Aorta (tissue), 5 donors: Measurements from ENCODE around the gene ORM2. TPM values are rescaled to one million over a fixed set of nuclear protein-coding genes. Genes with fewer than 3 reads are reported as not detected.
"Not testable (repeated sequence)": the region's sequence is repeated elsewhere in the genome, so short reads cannot be mapped to it uniquely, and the experiment has no call there.

Source experiments
- ATAC-seq: fragments of 200-7000 bp; cut with Tn5 transposase; one replicate; pipeline ENCODE4 v1.9.1; 2022; ENCODE audit warnings: moderate library complexity; ENCODE audit not compliant: low FRiP score
- DNase-seq, 2 donors: peaks; one replicate each; pipeline ENCODE4 v3.0.0-alpha.2; 2020
- H3K27ac ChIP-seq, 2 donors: one replicate each; pipeline ENCODE4 v1.5.1; 2013; ENCODE audit warnings: low read length in 2 of 2, mild to moderate bottlenecking in 2 of 2, moderate library complexity in 2 of 2, control low read depth in 1 of 2, inconsistent platforms in 1 of 2, low read depth in 1 of 2
- H3K27me3 ChIP-seq, 2 donors: one replicate each; pipeline ENCODE4 v1.6.1; 2013; ENCODE audit warnings: control low read depth in 1 of 2, low read length in 1 of 2, mild to moderate bottlenecking in 1 of 2, moderate library complexity in 1 of 2; ENCODE audit not compliant: insufficient read depth in 2 of 2, control insufficient read depth in 1 of 2
- H3K36me3 ChIP-seq, 2 donors: one replicate each; pipeline ENCODE4 v1.6.1; 2013; ENCODE audit warnings: control low read depth in 1 of 2, low read length in 1 of 2, mild to moderate bottlenecking in 1 of 2; ENCODE audit not compliant: insufficient read depth in 2 of 2, control insufficient read depth in 1 of 2
- H3K4me1 ChIP-seq, 2 donors: one replicate each; pipeline ENCODE4 v1.6.1; 2013; ENCODE audit warnings: low read length in 2 of 2, control low read depth in 1 of 2, mild to moderate bottlenecking in 1 of 2, moderate library complexity in 1 of 2; ENCODE audit not compliant: insufficient read depth in 2 of 2, control insufficient read depth in 1 of 2
- H3K4me3 ChIP-seq, 2 donors: one replicate each; pipeline ENCODE4 v1.5.1; 2013; ENCODE audit warnings: low read length in 2 of 2, control low read depth in 1 of 2, mild to moderate bottlenecking in 1 of 2
- H3K9me3 ChIP-seq: one replicate; pipeline ENCODE4 v1.6.1; 2013; ENCODE audit warnings: mild to moderate bottlenecking, low read length; ENCODE audit not compliant: control insufficient read depth
- WGBS, 2 donors: extraction: QIAGEN DNeasy Blood & Tissue Kit; methylation state at CpG; one replicate each; pipeline ENCODE4 v1.1.7; 2013; 5-methylcytosine and 5-hydroxymethylcytosine counted together
- intact Hi-C, 2 donors: fragments of 100-400 bp; cut with DNase I; formaldehyde crosslinking; loops; one replicate each; pipeline versions ENCODE4 v1.14.2 to v1.15.0; 2022
- polyA plus RNA-seq, 2 donors: library from polyadenylated mRNA; stranded (reverse); fragments of 200-250 nt; gene quantifications; one replicate each; pipeline ENCODE4 v1.2.3, GENCODE V29; 2013
- total RNA-seq, 2 donors: library from RNA; stranded (reverse); fragmentation: NEBNext Ultra II Directional; extraction: Animal tissue kit (Norgen Biotek cat#: 25700); gene quantifications; one replicate each; pipeline ENCODE4 v1.2.1, GENCODE V29; 2021
- donor health status: healthy with polysubstance abuse.
- donor health status: Bipolar disorder and iron deficiency.
- donor health status: DM: no; HTN: no; CAD: no.
- donor health status: DM: no; HTN: no; CAD: no.
- donor health status: DM: yes; HTN: yes; CAD: no.

ORM2 gene
- total and polyA plus RNA-seq, 4 donors: not detected

GRCh38 chr9:114315723-114316363, 13.8 kb upstream of the ORM2 start:
- intact Hi-C loops: no loop called here
- no peaks in the 10 kb centered on the region for H3K36me3 ChIP-seq
- ATAC-seq (no peak), DNase-seq (peak in 1 of 2 donors; percentile 5)
- WGBS, 2 donors: 76 to 78% methylated on average over 8 of the region's 8 CpGs
- no peak overlapping the region for H3K27ac ChIP-seq
- no peaks in the 10 kb centered on the region for H3K27me3 ChIP-seq
- H3K4me3 ChIP-seq: no peak overlapping the region
- no peaks in the 10 kb centered on the region for H3K4me1 ChIP-seq
- no peaks in the 10 kb centered on the region for H3K9me3 ChIP-seq

GRCh38 chr9:114316605-114317230, 13.0 kb upstream of the ORM2 start:
- no peaks in the 10 kb centered on the region for H3K27me3 ChIP-seq
- H3K4me1 ChIP-seq: no peaks in the 10 kb centered on the region
- ATAC-seq (no peak), DNase-seq (peak in 1 of 2 donors; percentile 63)
- H3K4me3 ChIP-seq: no peak overlapping the region
- no peaks in the 10 kb centered on the region for H3K36me3 ChIP-seq
- 68% methylated on average over 10 of the region's 10 CpGs for WGBS, 2 donors
- H3K27ac ChIP-seq: no peak overlapping the region
- no peaks in the 10 kb centered on the region for H3K9me3 ChIP-seq
- intact Hi-C loops: no loop called here

GRCh38 chr9:114317665-114318357, 11.9 kb upstream of the ORM2 start:
- no peak for DNase-seq
- no peaks in the 10 kb centered on the region for H3K4me1 ChIP-seq
- no peak overlapping the region for H3K27ac ChIP-seq
- ATAC-seq: no peak
- 87 to 89% methylated on average over 8 of the region's 8 CpGs for WGBS, 2 donors
- no peaks in the 10 kb centered on the region for H3K9me3 ChIP-seq
- intact Hi-C loops: no loop called here
- no peak overlapping the region for H3K4me3 ChIP-seq
- H3K36me3 ChIP-seq: no peaks in the 10 kb centered on the region
- no peaks in the 10 kb centered on the region for H3K27me3 ChIP-seq

- no peak for ATAC-seq
- Histone ChIP-seq H3K27ac (no peak overlapping the region), H3K4me1 (no peaks in the 10 kb centered on the region), H3K9me3 (no peaks in the 10 kb centered on the region), H3K27me3 (no peaks in the 10 kb centered on the region), H3K4me3 (no peak overlapping the region), H3K36me3 (no peaks in the 10 kb centered on the region)
- 82 to 93% methylated on average over 8 of the region's 8 CpGs for WGBS, 2 donors
- intact Hi-C loops: no loop called here
- peak in 1 of 2 donors; percentile 25 for DNase-seq
Measured at GRCh38 chr9:114318416-114318815, 11.3 kb upstream of the ORM2 start.

- no peak overlapping the region for H3K27ac ChIP-seq
- H3K4me1 ChIP-seq: no peaks in the 10 kb centered on the region
- no peak for DNase-seq
- no peak for ATAC-seq
- H3K9me3 ChIP-seq: no peaks in the 10 kb centered on the region
- WGBS, 2 donors: 77 to 79% methylated on average over 3 of the region's 3 CpGs
- H3K36me3 ChIP-seq: no peaks in the 10 kb centered on the region
- intact Hi-C loops: no loop called here
- H3K4me3 ChIP-seq: no peak overlapping the region
- H3K27me3 ChIP-seq: no peaks in the 10 kb centered on the region
Measured at GRCh38 chr9:114319147-114319546, 10.5 kb upstream of the ORM2 start.

- H3K36me3 ChIP-seq, H3K9me3 ChIP-seq, ATAC-seq, H3K27ac ChIP-seq, intact Hi-C loops, H3K27me3 ChIP-seq, DNase-seq, H3K4me3 ChIP-seq, H3K4me1 ChIP-seq: not testable (repeated sequence)
- WGBS, 2 donors: 95 to 98% methylated on average over 7 of the region's 7 CpGs
Measured at GRCh38 chr9:114320710-114321109, 9.0 kb upstream of the ORM2 start.

- no peak for ATAC-seq
Measured at GRCh38 chr9:114321759-114322158, 7.9 kb upstream of the ORM2 start.

GRCh38 chr9:114322160-114322818, 7.4 kb upstream of the ORM2 start:
- ATAC-seq, H3K4me1 ChIP-seq, H3K4me3 ChIP-seq, H3K9me3 ChIP-seq, H3K36me3 ChIP-seq, H3K27ac ChIP-seq, intact Hi-C loops, H3K27me3 ChIP-seq: not testable (repeated sequence)
- WGBS, 2 donors: 72 to 78% methylated on average over 10 to 12 of the region's 12 CpGs
- DNase-seq: peak in 1 of 2 donors; percentile 44

More at GRCh38 chr9:114321759-114322158, 7.9 kb upstream of the ORM2 start:
- WGBS, 2 donors: 76 to 83% methylated on average over 8 of the region's 8 CpGs
- H3K27me3 ChIP-seq: no peaks in the 10 kb centered on the region
- intact Hi-C loops: no loop called here
- no peaks in the 10 kb centered on the region for H3K9me3 ChIP-seq
- no peak overlapping the region for H3K27ac ChIP-seq
- DNase-seq: peak in 1 of 2 donors; percentile 28
- H3K4me1 ChIP-seq: no peaks in the 10 kb centered on the region
- H3K4me3 ChIP-seq: no peak overlapping the region
- no peaks in the 10 kb centered on the region for H3K36me3 ChIP-seq
